GM15510 (cell line): ENCODE results near the gene RNASE8.

Source experiments
- POLR2A ChIP-seq: IDR thresholded peaks from 3 replicates; pipeline ENCODE4 v1.6.1; 2011; ENCODE audit warnings: borderline replicate concordance; ENCODE audit not compliant: insufficient read length; ENCODE audit errors: extremely low read depth

Gene RNASE8

DNA sequence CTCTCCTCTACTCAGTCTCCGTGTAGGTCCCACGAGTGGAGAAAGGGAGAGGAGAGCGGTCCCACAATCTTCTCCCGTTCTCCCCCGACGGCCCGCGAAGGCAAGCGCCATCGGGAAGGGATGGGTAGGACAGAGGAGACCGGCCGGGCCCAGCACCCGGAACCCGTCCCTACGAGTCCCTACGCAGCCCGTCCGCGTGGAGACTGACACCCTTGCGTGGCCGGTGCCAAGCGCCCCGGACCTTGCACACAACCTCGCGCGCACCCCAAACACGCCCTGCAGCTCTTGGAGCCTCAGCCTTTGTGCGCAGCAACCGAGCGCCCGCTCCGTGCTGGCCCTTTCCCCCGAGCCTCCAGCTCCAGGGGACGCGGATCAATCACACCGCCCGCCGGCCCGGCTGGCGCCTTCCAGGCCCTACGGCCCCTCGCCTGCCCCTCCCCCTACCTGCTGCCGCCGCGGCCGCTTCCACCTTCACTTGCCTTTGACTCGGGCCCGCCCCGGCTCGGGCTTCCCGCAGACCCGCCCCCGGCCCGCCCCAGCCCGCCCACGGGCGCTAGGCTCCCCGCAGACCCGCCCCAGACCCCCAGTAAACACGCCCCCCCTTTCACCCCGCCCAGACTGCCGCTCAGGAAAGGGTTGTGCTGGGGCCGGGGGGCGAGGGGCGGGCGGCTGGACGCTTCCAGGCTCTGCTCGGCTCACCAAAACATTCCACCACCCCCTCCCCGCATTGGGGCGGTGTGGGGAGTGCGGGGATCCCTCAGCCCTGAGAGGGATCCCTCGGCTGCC lies 32.8 kb upstream of the RNASE8 start, which contains the start of gene NDRG2:
NDRG2 (minus strand) TSS at position 477 of the 786 bp plus-strand sequence. CDS start 1,746 bp downstream, outside the sequence.
- no peak for TF ChIP-seq POLR2A

DNA sequence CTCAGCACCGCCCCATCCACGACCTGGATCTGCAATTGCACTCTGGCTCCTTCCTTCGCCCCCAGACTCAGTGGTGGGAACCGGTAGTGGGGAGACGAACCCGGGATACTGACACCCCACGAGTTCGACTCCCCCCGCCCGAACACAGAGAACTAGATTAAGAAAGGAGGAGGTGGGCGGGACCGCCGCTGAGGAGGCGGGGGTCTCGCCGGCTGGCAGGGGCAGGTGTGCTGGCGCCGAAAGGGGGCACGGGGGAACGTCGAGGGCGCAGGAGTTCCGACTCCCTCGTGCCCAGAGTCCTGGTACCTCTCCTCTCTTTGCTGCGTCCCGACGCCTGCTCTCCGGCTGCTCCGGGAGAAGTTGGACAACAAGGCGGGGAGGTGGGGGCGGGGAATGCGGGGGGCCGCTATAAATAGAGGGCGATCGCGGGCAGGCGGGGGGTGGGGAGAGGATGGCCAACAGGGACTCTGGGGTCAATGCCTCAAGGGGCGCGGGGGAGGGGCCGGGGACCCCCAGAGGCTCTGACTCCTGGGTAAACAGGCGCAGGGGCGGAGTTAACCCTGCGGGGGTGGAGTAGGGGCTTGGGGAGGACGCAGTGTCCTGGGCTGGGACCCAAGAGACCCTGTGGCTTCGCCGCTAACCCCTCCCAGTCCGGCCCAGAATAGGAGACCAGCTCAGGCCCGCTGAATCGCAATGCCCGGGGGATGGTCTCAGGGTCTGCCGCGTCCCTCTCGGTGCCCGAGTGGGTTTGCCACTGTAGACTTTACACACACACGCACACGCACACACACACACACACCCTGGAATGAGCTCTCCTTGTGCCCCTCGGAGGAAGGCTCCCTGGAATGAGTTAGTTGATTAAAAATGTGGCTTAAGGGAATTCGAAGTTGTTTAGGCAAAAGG lies 32.0 kb upstream of the RNASE8 start:
- no peak for TF ChIP-seq POLR2A

DNA sequence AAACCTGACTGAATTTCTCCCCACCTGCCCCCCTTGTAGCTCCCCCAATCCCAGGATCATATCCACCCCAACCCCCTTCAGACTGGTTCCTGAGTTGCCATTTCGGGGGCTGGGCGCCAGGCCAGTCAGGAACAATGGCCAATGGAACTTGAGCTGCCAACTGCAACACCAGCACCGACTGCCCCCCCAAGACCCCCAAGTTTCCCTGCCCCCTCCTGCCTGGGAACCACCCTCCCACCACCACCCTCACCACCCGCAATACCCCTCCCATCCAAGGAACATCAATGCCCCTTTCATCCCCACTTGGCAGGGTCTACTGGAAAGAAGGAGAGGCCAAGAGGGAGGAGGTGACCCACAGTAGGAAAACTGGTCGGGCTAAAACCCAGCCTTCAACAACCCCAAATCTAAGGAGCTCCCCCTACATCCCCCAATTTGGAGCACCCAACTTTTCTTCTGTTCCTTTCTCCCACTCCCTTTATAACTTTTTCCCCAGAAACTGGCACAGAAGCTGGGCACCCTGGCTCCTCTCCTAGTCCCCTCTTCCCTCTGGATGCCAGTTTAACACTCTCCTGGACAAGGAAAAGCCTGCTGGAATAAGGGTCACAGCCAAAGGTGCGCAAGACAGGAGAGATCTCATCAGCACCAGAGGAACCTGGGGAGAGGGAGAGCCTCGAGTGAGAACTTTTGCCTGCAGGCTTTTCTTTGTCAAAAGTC lies 31.2 kb upstream of the RNASE8 start:
- TF ChIP-seq POLR2A, result no peak

DNA sequence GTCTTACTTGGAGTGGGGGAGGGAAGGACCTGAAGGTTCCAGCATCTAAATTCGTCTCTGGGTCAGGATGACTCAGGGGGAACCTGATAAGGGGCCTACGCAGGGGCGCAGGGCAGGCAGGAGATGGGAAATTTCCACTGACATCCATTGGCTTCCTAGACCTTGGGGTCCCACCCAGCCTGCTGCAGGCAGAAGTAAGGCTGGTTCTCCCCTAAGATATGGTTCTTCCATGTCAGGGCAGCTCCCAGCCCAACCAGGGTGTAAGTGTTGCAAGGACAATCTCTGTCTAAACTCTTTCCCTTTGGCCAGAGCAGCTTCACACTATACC lies 30.7 kb upstream of the RNASE8 start:
- TF ChIP-seq POLR2A, result no peak

DNA sequence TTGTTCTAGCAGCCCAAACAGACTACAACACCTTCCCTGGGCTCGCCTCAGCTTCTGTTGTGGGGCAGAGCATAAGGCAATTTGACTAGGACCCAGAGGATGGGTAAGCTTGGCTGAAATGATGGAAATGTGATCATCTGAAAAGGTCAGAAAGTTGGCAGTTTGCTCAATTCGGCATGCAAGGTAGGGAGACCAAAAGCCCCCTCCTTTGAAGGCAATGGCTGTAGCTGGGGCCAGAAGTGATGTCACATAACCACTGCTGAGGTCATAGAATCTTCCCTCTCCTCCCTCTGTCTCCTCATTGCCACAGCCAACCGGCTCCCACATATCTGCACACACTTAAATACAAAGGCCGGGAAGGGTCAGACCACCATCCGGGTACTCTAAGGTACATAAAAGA lies 27.7 kb upstream of the RNASE8 start, which contains the start of gene TPPP2:
TPPP2 (plus strand) TSS at position 301 of the 400 bp plus-strand sequence. CDS start 365 bp downstream, outside the sequence.
- TF ChIP-seq POLR2A, result no peak

DNA sequence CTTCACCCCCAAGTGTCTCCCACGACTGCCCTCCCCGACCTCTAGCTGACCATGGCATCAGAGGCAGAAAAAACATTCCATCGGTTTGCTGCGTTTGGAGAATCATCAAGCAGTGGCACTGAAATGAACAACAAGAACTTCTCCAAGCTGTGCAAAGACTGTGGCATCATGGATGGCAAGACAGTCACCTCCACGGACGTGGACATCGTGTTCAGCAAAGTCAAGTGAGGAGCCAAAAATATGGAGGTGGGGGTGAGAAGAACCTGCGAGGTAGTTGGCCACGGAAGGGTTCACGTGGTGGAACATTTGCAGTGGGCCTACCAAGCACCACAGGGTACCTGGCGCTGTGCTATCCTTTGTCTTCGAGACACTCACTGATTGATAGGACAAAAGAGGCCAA lies 27.1 kb upstream of the RNASE8 start:
- TF ChIP-seq POLR2A, result no peak

DNA sequence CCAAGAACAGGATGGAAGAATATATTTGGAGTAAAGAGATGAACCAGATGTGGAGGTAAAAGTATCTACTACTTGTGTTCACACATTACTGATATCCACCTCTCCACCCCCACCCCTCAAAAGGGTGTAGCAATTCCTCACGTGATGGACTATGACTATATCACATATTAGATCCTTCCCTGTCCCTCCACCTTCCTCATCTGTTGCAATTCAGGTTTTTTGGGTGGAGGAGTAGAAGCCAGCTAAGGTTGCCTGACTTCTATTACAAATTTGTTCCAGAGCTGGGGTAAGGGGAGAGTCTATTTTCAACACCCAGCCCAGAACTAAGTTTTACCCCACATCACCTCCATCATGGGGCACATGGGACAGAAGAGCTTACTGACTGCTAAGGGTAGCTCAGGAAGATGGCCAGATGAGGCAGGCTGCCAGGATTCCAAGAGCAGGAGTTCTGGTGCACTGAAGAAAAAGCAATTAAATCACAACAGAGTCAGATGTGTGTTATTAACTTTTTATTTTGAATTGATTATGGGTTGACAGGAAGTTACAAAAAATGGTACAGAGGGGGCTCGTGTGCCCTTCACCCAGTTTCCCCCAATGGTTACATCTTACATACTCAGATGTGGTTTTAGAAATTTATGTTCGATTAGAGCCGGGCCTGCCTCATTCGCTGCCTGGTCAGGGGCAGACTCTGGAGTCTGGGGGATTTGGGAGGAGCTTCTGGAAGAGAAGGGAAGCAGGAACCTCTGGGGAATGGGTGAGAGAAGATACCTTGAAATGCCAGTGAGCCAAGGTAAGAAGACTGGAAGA lies 25.1 kb upstream of the RNASE8 start:
- no peak for TF ChIP-seq POLR2A

DNA sequence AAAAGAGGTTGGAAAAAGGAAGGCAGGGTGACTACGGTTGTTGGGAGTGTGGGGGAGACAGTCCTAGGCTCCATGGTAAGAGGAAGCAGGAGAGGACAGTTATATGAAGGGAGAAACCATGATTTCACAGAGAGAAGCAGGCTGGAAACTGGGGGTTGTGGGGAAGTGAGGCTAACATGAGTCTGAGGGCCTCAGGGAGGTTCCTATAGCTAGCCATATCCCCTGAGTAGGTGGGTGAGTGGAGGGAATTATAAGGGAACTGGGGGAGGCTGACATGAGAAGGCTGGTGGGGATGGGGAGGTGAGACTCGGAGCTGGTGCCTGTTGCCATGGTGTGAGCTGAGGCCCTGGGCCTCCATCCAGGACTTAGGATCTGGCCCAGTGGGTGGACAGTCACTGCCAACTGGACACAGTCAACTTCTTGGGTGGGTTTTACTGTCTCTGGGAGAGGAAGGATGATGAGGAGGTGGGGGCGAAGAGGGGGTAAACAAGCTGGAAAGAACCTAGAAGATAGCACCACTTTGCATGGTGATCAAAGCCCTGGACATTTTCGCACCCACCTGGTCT lies 24.4 kb upstream of the RNASE8 start:
- TF ChIP-seq POLR2A, result no peak

DNA sequence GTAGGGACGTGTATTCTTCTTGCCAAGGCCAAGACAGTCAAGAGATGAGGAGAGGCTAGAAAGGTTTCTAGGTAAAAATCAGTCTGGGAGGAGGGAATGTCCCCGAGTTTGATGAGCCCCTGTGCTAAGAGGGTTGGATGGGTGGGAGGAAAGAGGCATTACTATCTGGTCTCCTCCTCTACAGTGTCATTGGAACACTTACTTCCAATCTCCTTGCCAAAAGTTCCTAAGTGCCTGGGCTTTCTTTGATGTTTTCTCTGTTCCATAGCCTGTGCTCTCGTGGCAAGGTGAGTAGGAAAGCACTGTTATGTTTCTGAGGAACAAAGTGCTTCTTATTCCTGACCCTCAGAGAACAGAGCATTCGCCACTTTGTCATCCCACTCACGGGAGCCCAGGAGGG lies 22.9 kb upstream of the RNASE8 start, which contains the start of gene RNASE13:
RNASE13 (minus strand) TSS at position 101 of the 400 bp plus-strand sequence. CDS start 519 bp downstream, outside the sequence.
- no peak for TF ChIP-seq POLR2A

DNA sequence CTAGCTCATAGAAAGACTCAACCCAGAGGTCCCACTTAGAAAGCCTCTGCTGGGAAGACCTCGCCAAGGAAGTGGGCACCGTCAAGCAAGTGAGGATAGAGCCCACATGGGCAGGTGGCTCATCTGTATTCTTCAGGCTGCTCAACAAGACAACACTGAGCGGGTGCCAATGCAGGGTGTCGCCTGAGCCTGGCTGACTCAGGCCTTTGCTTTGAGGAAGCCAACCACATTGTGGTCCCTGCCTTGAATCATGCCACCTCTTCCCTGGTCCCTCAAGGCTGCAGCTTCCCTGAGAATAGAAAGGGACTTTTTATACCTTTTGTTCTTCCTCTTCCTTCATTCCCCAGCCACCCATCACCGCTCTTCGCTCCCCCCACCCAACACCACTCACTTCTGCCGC lies 20.9 kb upstream of the RNASE8 start:
- TF ChIP-seq POLR2A, result no peak

DNA sequence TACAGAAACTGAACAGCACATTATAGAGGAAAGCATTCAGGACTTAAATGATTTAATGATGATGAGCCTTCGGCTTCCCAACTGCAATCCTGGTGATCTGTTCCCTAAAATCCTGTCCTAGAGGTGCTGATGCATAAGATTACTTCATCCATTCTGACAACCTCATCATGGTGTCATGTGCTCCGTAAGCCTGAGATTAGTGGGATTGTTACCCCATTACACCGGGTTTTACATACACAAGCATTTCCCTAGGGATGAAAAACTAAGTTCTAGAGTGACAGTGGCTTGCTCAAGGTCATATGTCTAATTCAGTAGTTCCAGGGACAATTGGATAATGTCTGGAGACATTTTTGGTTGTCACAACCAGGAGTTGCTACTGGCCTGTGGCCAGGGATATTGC lies 20.5 kb upstream of the RNASE8 start:
- TF ChIP-seq POLR2A, result no peak

DNA sequence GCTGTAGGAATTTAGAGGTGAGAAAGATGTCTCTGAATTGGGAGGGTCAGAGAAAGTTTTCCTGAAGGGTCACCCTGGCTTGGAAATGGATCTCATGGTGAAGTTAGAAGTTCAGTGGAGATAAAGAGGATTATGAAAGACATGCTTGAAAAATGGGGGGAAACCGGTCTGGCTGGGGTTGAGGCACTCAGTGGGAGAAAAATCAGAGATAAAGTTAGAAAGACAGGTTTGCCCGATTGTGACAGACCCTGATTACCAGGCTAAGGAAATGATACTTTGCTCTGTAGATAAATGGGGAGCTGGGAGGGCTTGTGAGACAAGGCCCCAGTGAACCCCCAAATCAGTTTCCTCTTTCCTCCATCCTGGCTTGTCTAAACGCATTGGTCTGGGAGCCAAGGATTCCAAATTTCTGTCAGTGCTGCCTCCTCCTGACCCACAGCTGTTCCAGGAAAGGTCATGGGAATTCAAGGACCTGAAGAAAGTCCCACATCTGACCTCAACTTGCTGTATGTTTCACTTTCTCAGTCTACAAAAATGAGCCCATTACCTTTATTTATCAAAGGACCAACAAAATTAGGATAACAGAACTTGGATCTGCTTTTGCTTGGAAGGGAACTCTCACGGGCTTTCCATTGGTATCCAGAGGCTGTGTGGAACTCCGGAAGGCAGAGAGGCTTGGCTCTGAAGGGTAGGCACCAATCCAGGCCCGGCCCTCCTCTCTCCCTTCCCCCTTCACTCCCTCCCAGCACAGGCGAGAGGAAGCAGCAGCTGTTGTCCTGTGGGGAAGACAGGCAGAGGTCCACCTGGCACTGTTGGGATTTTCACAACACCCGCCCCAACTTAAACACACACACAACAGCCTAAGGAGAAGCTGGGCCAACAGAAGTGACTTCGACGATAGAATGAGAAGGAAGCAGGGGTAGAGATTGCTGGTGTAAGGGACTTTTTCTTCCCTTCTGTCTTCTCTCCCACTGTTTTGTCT lies 18.9 kb upstream of the RNASE8 start:
- no peak for TF ChIP-seq POLR2A
